Upper lobe of left lung (tissue), 4 donors: ENCODE measurements around the gene ACTG1.

Experiments
- CTCF ChIP-seq, 6 experiments: fragments of 450-650 bp in 4 of 6; fragments of 200-600 bp in 2 of 6; sonication (generic) in 2 of 6; IDR thresholded peaks; one replicate each; pipeline ENCODE4 v1.5.1; 2016 to 2019; ENCODE audit warnings: antibody characterized with exemption in 6 of 6
- EP300 ChIP-seq, 4 donors: sonication (generic); formaldehyde crosslinking; IDR thresholded peaks; one replicate each; pipeline ENCODE4 v1.5.1; 2017; ENCODE audit warnings: antibody characterized with exemption in 4 of 4, control low read depth in 2 of 4
- POLR2A ChIP-seq, 4 donors: fragments of 450-650 bp; IDR thresholded peaks; one replicate each; pipeline ENCODE4 v1.5.1; 2016 to 2017; ENCODE audit warnings: antibody characterized with exemption in 4 of 4, mild to moderate bottlenecking in 2 of 4
- POLR2AphosphoS5 ChIP-seq, 2 donors: sonication (generic); formaldehyde crosslinking; IDR thresholded peaks; one replicate each; pipeline ENCODE4 v1.5.1; 2017; ENCODE audit warnings: antibody characterized with exemption in 2 of 2

DNA sequence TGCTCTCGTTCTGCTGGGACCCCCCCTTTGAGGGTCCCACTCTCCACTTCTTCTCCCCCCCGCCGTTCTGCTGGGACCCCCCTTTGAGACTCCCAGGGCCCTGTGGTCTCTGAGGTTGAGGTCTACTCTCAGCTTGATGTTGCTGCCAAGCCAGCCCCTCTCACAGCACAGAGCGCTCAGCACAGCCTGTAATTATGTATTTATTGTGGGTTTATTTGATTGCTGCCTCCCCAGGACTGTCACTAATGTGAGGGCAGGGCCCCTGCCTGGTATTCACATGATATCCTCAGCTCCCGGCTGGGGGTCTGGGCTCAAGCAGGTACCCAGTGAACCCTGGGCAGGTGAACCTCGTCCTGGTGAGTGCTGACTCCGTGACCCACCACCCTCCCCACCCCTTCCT is 35.4 kb downstream of the ACTG1 start:
- TF ChIP-seq CTCF (IDR thresholded peaks at IDR 0.05), result no peak
- TF ChIP-seq POLR2A (IDR thresholded peaks at IDR 0.05), result no peak
- TF ChIP-seq POLR2AphosphoS5 (IDR thresholded peaks at IDR 0.05), result no peak
- TF ChIP-seq EP300 (IDR thresholded peaks at IDR 0.05), result no peak
